ENCODE measurements around the gene CPEB4.

Gene CPEB4

DNA sequence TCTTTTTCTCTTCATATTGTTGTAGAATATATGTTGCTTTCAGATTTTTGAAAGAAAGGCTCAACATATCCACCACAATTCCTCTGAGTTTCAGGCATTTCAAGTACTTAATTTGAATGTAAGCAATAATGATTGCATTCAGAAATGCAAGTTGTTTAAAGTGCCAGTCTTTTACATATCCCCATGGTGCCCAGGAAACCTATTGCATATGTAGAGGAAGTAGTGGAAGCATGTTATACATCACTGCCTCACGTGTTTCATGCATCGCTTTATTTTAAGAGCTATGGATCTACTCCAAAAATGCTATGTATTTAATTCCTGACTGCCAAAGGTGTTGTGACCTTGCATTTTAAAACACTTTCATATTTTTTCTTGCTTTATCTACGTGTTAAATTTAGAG lies 28.1 kb downstream of the CPEB4 start:
- DNase-seq: no peak

DNA sequence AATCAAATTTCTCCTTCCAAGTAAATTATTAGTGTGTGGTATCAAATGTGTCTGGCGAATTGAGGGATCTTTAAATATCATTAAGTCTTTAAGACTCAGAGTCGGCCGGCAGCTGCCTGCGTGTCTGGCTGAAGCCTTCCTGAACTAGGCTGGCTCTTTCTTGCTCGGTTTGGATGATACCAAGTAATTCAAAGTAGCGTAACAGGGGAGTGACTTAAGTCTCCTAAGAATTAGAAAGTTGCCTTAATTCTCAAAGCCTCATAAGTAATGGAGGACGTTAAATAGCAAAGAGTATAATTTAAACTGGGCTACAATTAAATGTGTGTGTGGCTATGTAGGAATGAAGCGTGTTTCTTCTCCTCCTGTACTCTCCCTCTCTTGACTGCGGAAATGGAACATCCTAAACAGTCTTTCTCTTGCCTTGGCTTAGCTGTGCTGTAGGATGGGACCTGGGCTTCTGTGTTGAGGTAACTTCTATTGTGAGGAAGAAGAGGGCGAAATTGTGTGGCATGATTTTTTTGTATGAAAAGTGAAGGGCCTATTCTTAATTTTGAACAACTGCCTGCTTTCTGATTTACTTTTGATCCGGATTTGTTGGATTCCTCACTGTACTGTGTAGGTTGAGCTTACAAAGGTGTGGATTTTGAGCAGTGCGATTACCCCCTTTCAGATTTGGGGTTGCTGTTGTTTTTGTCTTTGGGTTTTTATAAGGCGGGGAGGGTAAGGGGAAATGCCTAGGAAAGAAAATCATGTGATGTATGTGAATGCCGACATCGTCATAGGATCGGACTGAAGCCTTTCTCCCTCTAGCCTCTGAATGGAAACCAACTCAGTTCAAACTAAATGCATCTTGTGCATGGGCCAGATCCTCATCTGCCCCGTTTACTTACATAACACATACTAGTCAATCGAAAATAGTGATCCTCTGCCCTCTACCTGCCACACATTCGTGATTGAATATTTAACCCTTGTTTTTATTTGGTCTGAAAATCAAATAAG lies 29.9 kb downstream of the CPEB4 start:
- DNase-seq: peak; percentile 92

DNA sequence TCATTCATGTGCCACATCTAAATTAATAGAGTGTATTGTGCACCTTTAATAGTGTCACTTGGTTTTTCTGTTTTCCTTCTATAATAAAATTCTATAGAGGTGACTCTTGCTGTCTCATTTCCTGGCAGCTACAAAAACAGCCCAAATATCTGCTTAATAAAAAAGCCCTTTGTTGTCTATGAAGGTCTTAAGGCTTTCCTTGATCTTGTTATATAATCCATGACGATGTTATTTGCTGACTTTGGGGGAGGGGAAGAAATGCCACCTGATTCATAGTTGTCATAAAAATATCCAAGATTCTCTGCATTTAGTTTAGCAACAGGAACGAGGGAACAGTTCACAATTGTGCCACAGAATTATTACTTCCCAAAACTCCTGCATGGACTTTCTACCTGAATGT lies 31.3 kb downstream of the CPEB4 start:
- peak; percentile 25 for DNase-seq

DNA sequence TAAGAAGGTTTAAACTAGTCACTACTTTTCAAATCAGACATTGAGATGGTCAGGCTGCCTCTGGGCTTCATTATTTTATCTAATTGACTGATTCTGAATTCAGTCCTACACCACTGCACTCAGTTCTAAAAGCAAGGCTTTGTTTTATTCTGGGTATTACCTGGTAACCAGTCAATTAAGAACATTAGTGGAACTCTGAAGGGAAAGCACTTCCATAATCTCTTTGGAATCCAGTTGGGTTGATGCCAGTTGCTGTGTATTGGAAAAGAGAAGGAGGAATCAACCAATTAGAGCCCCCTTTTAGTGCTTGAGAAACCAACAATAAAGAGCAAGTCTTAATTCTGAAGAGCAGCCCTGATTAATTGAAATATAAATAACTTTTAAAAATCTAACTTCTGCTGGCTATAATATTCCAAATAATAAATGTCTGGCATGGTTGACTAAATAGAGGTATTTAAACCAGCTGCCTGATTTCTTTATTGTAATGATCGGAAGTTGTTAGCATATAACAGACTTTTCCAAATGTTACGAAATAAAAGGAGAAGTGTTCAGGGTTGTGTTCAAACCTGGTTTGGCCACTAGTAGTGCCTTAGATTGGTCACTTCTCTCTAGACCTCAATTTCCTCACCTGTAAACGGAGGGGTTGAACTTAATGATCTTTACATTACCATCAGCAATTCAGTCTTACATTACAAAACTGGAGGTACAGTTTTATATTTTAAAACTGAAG lies 32.0 kb downstream of the CPEB4 start:
- DNase-seq: no peak

- DNase-seq: no peak
Measured at GRCh38 chr5:173920866-173921555, 32.9 kb downstream of the CPEB4 start.

DNA sequence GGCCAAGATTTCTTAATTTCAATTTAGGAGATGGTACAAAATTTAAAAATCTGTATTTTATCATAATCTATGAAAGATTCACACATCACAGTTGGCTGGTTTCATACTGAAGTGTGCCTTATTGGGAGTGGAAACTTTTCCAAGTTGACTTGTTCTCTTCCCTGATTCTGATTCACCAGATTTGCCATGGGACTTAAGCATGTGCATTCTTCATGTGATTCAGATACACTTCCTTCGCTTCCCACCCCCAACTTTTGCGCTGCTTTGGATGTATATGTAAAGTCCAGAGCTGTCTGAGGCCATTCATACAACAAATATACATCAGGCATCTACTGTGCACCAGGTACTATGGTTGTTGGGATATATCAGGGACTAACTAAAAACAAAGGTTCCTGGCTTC lies 34.4 kb downstream of the CPEB4 start:
- DNase-seq: no peak

- DNase-seq: no peak
Measured at GRCh38 chr5:173923218-173924095, 35.3 kb downstream of the CPEB4 start.

DNA sequence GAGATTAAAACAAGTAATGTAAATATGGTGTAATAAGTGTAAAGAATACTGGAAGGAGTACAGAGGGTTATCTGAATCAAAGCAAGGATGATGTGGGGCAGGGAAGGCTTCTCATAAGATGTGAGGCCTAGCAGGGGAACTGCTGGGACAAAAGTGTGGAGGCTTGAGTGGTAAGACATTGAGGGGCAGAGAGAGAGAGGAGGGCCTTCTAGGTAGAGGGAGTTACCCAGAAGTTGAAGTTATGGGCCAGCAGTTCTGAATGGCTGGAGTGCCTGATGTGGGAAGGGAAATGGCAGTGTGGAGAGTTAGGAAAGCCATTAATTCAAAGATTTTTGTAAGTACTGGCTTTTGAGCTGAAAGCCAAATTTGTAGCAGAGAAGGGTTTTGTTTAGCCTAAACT lies 36.8 kb downstream of the CPEB4 start:
- DNase-seq: no peak

- DNase-seq: peak; percentile 65
Measured at GRCh38 chr5:173925449-173926071, 37.4 kb downstream of the CPEB4 start.

GRCh38 chr5:173926359-173926758 lies 38.2 kb downstream of the CPEB4 start:
- DNase-seq: no peak

DNA sequence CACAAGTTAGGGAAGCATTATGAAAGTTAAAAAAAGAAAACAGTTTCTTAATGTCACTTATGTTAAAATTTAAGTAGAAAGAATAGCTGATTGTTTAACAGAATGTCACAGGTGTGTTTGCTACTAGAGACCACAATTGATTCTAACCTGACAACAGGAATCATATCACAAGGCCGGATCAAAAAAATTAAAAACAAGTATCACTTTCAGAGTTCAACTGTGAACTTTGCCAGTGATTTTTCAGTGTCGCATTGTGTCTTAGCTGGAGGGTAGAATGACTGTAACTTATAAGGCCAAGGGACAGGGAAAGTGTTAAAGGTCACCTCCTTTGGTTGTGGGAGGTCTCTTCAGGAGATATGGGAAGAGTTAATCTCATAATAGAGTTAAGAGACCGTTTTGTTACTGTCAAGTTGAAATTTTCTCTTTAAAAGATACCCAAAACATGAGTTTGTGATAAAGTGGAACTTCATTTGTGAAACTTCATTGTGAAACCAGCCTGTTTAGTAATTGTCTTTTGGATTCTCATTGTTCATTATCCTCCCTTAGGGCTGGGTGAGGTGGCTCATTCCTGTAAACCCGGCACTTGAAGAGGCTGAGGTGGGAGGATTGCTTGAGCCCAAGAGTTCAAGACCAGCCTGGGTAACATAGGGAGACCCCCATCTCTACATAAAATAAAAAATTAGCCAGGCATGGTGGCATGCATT lies 40.9 kb downstream of the CPEB4 start:
- no peak for DNase-seq

DNA sequence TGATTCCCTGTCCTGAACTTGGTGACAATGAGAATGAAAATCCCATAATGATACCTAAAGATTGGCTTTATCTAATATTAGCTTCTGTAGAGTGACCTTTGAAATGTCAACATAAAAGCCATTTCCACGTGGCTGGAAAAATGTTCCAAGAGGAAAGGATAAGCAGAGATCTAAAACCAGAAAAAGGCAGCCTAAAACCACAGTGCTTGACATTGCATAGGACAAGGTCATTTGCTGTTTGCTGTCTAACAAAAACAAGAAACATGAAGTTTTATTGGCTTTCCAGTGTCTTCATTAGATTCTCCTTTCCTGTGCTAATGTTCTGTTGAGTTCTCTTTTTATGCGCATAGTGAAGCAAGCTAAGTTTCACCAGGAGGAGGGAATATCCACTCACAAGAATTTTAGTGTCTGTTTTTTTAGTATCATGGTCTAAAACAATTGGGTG lies 44.6 kb downstream of the CPEB4 start:
- DNase-seq: no peak

GRCh38 chr5:173933901-173934300 lies 45.8 kb downstream of the CPEB4 start:
- no peak for DNase-seq

DNA sequence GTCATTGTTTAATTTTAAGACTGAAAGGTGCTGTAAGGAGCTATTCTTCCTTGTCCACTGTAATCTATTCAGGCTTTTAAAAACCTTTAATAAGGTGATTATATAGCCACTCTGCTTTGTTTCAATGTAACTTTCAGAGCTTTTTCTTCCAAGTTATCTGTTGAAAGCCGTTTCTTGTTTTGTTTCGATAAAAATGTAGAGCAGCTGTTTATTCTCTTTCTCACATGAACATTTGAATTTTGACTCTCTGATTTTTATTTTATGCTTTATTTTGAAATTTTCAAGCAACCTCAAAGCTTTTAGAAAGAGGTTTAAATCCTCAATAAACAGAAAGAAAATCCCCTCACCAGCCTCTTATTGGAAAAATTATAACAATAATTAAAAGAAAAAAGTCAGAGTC lies 47.2 kb downstream of the CPEB4 start:
- no peak for DNase-seq

DNA sequence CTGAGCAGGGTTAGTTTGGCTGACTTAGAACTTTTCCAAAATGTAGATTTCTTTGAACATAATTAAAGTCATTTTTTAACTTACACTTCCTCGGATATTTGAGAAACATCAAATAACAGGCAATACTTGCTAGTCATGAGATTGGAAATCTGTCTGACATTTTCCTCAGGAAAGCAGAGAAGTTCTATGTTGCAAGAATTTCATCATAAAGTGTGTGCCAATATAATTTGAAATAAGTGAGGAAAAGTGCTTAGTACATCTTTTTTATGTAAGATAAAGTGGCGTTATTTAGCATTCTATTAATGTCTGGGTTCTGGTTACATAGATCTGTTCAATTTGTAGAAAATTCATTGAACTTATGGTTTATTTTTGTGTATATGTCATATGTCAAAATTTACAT lies 52.1 kb downstream of the CPEB4 start:
- no peak for DNase-seq

DNA sequence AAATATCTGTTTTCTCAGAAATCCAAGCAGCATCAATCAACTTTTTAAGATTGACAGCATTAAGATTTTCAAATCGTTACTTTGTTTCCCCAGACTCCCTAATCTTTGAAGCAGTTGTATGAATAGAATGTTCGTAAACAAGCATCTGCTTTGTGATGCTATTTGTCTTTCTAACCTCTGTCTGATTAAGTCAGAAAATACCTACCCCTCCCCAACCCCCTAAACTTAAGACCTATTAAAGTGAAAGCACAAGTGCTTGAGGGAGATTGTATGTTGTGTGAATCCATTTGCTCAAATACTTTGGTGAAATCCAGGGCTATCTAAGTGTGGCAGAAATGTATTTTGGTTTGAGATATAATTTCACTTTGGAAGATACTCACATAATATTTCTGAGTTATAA lies 53.0 kb downstream of the CPEB4 start:
- no peak for DNase-seq

GRCh38 chr5:173941758-173942401 lies 53.7 kb downstream of the CPEB4 start:
- no peak for DNase-seq

DNA sequence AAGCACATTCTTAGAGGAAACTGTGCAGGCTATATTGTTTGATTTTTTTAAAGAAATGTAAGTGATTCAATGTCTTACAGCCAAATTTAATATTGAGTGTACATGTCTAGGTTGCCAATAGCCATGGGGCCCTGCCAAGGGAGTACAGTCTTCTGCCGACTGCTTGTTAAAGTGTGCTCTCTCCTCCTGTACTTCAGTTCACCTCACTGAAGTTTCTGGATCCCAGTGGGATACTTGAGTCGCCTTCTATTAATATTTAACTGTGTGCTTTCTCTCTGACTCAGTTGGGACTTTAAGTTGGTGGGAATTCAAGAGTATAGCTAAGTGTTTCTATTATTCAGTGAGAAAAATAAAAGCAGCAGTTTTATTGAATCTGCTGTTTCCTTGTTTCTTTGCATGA lies 56.4 kb downstream of the CPEB4 start:
- no peak for DNase-seq

- no peak for DNase-seq
Measured at GRCh38 chr5:173945160-173945559, 57.0 kb downstream of the CPEB4 start.

DNA sequence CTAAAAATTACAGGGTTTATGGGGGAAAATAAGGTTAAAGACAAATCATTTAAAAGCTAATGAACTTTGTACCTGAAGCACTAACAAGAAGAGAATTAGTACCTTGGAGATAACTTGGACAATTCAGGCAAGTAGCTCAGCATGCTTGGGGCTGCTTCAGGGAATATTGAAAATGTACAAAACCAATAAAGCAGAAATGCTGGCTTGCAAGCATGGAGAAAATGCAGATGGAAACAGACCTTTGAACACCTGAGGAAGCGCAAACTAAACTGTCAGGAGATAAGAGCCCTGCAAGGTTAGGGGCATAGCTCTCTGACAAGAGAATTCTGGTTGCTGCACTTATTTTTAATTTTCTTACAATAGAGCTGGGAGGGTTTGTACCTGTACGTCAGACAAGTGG lies 58.2 kb downstream of the CPEB4 start:
- DNase-seq: no peak

GRCh38 chr5:173950829-173951228 lies 62.7 kb downstream of the CPEB4 start:
- no peak for DNase-seq

Data from midbrain (tissue), 1 donor.